Heart left ventricle (tissue), 16 donors: ENCODE results near the gene SNX21. TPM values are rescaled to one million over a fixed set of nuclear protein-coding genes. Genes with fewer than 3 reads are reported as not detected.
A peak's percentile ranks its signal among the peaks of the same experiment; 100 is the strongest.

ENCODE experiments used
- ATAC-seq, 4 donors: fragments of 200-7000 bp; cut with Tn5 transposase; one replicate each; pipeline ENCODE4 v1.9.1; 2020 to 2022; ENCODE audit warnings: moderate library complexity in 4 of 4, mild to moderate bottlenecking in 3 of 4, moderate number of reproducible peaks in 1 of 4
- DNase-seq, 5 donors: peaks; one replicate each; pipeline ENCODE4 v3.0.0-alpha.2; 2020
- H3K27ac ChIP-seq, 12 donors: fragments of 200-600 bp; sonication (generic) in 4 of 12; one replicate each; pipeline versions ENCODE4 v1.5.0 to v1.8.0; 2016 to 2022; ENCODE audit warnings: mild to moderate bottlenecking in 2 of 12
- H3K27me3 ChIP-seq, 9 donors: fragments of 200-600 bp; sonication (generic) in 2 of 9; one replicate each; pipeline versions ENCODE4 v1.5.1 to v1.8.0; 2016 to 2022; ENCODE audit warnings: mild to moderate bottlenecking in 3 of 9
- H3K36me3 ChIP-seq, 9 donors: fragments of 200-600 bp; sonication (generic) in 2 of 9; one replicate each; pipeline versions ENCODE4 v1.5.0 to v1.8.0; 2018 to 2022; ENCODE audit warnings: mild to moderate bottlenecking in 2 of 9
- H3K4me1 ChIP-seq, 12 donors: fragments of 200-600 bp; sonication (generic) in 4 of 12; one replicate each; pipeline versions ENCODE4 v1.5.0 to v1.8.0; 2016 to 2022; ENCODE audit warnings: mild to moderate bottlenecking in 3 of 12
- H3K4me3 ChIP-seq, 12 donors: fragments of 200-600 bp; sonication (generic) in 4 of 12; one replicate each; pipeline versions ENCODE4 v1.5.0 to v1.8.0; 2017 to 2022; ENCODE audit warnings: mild to moderate bottlenecking in 9 of 12, moderate library complexity in 4 of 12
- H3K9me3 ChIP-seq, 12 donors: fragments of 200-600 bp; sonication (generic) in 4 of 12; one replicate each; pipeline versions ENCODE4 v1.5.0 to v1.8.0; 2016 to 2022; ENCODE audit warnings: mild to moderate bottlenecking in 1 of 12
- CTCF ChIP-seq, 12 donors: fragments of 200-600 bp; sonication (generic) in 4 of 12; IDR thresholded peaks; one replicate each; pipeline versions ENCODE4 v1.5.0 to v1.8.0; 2018 to 2022; ENCODE audit warnings: antibody characterized with exemption in 12 of 12, mild to moderate bottlenecking in 5 of 12
- POLR2A ChIP-seq, 2 donors: fragments of 450-650 bp; IDR thresholded peaks; one replicate each; pipeline ENCODE4 v1.6.1; 2017; ENCODE audit warnings: antibody characterized with exemption in 2 of 2, mild to moderate bottlenecking in 2 of 2, moderate library complexity in 2 of 2
- WGBS, 4 donors: extraction: QIAGEN DNeasy Blood & Tissue Kit in 2 of 4; methylation state at CpG; one replicate each; pipeline versions ENCODE4 v1.1.5 to v1.1.7; 2013 to 2018; 5-methylcytosine and 5-hydroxymethylcytosine counted together
- intact Hi-C, 10 donors: fragments of 100-400 bp; cut with DNase I; formaldehyde crosslinking; loops; one replicate each; pipeline versions ENCODE4 v1.11.1 to v1.14.2; 2022
- polyA plus RNA-seq, 2 donors: library from polyadenylated mRNA; stranded (reverse); fragments of 200-250 nt; gene quantifications; one replicate each; pipeline ENCODE4 v1.2.3, GENCODE V29; 2013
- total RNA-seq, 9 donors: library from RNA; depleted of rRNA in 2 of 9; stranded (reverse); fragments of >200 nt in 2 of 9; fragmentation: NEBNext Ultra II Directional in 3 of 9; extraction: Animal tissue kit (Norgen Biotek cat#: 25700) in 3 of 9; gene quantifications; one replicate each; pipeline versions ENCODE4 v1.1.0 to v1.2.4, GENCODE V29; 2016 to 2023
- donor health status: ischemic (EF 13 %, LVEDD 7.1; RV severe dilation, severe dysfunction).
- donor health status: healthy with polysubstance abuse.
- donor health status: DM: no; HTN: yes; CAD: no.
- donor health status: DM: no; HTN: no; CAD: no.
- donor health status: ischemic (EF 25% LVEDD 6.9; RV normal size, moderate dysfunction).
- donor health status: ischemic (EF 25% LVEDD 5.7; RV mildly dilated, moderate dysfunction).
- donor health status: healthy.
- donor health status: DM: yes; HTN: yes; CAD: no.
- donor health status: ischemic (EF 35%, LVEDD 5.7; RV mildly dilated, moderate dysfunction).
- donor health status: nonischemic (EF 11% LVEDD 7.7; RV severe dilation, severe dysfunction).
- donor health status: DM: yes; HTN: yes; CAD: no.
- donor health status: PGD.
- donor health status: ischemic (EF 29% LVEDD 5.4; RV normal size, mild dysfunction).
- donor health status: nonischemic (EF 23%, LVEDD 6.1; RV moderate dilation, normal function).

SNX21 gene
- total and polyA plus RNA-seq, 11 donors, result 13.7 to 45.6 (median 18.9) TPM

GRCh38 chr20:45817376-45818194, 16.0 kb upstream of the SNX21 start:
- intact Hi-C loops, result no loop called here
- no peak for DNase-seq
- no peaks in the 10 kb centered on the region for H3K36me3 ChIP-seq
- H3K9me3 ChIP-seq, result no peaks in the 10 kb centered on the region
- peak in 2 of 4 donors; percentile 31 to 41 for ATAC-seq
- 57 to 77% (median 66%) methylated on average over 8 to 9 of the region's 9 CpGs for WGBS, 4 donors
- H3K4me3 ChIP-seq, result no peak overlapping the region
- H3K27me3 ChIP-seq, result peaks cover 0 to 10% (median 5%) of the 10 kb centered on the region in 9 donors
- TF ChIP-seq CTCF (IDR thresholded peaks at IDR 0.05) (no peak), POLR2A (IDR thresholded peaks at IDR 0.05) (no peak)
- H3K27ac ChIP-seq, result peak overlapping the region in 3 of 12 donors; percentile 1 to 54 (median 48)
- peaks cover 0 to 19% (median 6%) of the 10 kb centered on the region in 12 donors for H3K4me1 ChIP-seq

GRCh38 chr20:45818239-45818638, 15.4 kb upstream of the SNX21 start:
- H3K4me1 ChIP-seq, result peaks cover 0 to 21% (median 8%) of the 10 kb centered on the region in 12 donors
- DNase-seq, result no peak
- no peaks in the 10 kb centered on the region for H3K9me3 ChIP-seq
- no peak for ATAC-seq
- H3K27ac ChIP-seq, result peak overlapping the region in 2 of 12 donors; percentile 1 to 54
- WGBS, 4 donors, result 71 to 77% (median 74%) methylated on average over 3 of the region's 3 CpGs
- peaks cover 1 to 16% (median 9%) of the 10 kb centered on the region in 9 donors for H3K27me3 ChIP-seq
- TF ChIP-seq CTCF (IDR thresholded peaks at IDR 0.05), result no peak
- no peak for TF ChIP-seq POLR2A (IDR thresholded peaks at IDR 0.05)
- H3K4me3 ChIP-seq, result no peak overlapping the region
- intact Hi-C loops, result no loop called here
- no peaks in the 10 kb centered on the region for H3K36me3 ChIP-seq

DNA sequence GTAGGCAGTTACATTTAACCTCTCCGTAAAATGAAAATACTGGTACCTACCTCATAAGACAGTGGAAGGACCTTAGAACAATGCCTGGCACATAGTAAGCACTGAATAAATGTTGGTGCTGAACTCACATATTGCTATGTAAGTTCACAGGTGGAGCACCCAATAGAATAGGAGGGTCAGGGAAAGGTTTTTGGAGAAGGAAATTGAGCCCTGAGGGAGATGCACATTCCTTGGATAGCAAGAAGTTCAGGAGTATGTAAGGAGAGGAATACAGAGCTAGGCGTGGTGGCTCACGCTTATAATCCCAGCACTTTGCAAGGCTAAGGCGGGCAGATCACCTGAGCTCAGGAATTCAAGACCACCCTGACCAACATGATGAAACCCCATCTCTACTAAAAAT, 14.1 kb upstream of the SNX21 start:
- H3K36me3 ChIP-seq, result no peaks in the 10 kb centered on the region
- no peak for ATAC-seq
- TF ChIP-seq POLR2A (IDR thresholded peaks at IDR 0.05), result no peak
- no peak for TF ChIP-seq CTCF (IDR thresholded peaks at IDR 0.05)
- H3K4me3 ChIP-seq, result no peak overlapping the region
- WGBS, 4 donors, result 96 to 99% (median 96%) methylated on average over 4 of the region's 4 CpGs
- DNase-seq, result no peak
- intact Hi-C loops, result no loop called here
- H3K4me1 ChIP-seq, result peaks cover 0 to 29% (median 14%) of the 10 kb centered on the region in 12 donors
- H3K27me3 ChIP-seq, result peaks cover 2 to 28% (median 19%) of the 10 kb centered on the region in 9 donors
- no peaks in the 10 kb centered on the region for H3K9me3 ChIP-seq
- H3K27ac ChIP-seq, result no peak overlapping the region

- Histone ChIP-seq H3K4me3 (no peak overlapping the region), H3K27me3 (peaks cover 2 to 30% (median 19%) of the 10 kb centered on the region in 9 donors), H3K27ac (no peak overlapping the region)
Observed at GRCh38 chr20:45821947-45822346, 11.7 kb upstream of the SNX21 start.

More at GRCh38 chr20:45821947-45822346, 11.7 kb upstream of the SNX21 start:
- Histone ChIP-seq H3K36me3 (no peaks in the 10 kb centered on the region), H3K4me1 (peaks cover 0 to 41% (median 21%) of the 10 kb centered on the region in 12 donors), H3K9me3 (no peaks in the 10 kb centered on the region)
- DNase-seq, result no peak
- 79 to 90% (median 86%) methylated on average over 2 of the region's 2 CpGs for WGBS, 4 donors
- no peak for ATAC-seq
- TF ChIP-seq POLR2A (IDR thresholded peaks at IDR 0.05) (no peak), CTCF (IDR thresholded peaks at IDR 0.05) (no peak)
- intact Hi-C loops, result loop anchor here in 4 of 10 donors (10.0 kb wide), 1 partner anchor 143 kb away; no protein-coding TSS in a partner anchor
